Measurements from ENCODE around the gene TEX14.

Gene TEX14

GRCh38 chr17:58666858-58667267 lies 25.0 kb downstream of the TEX14 start:
- no peak for TF ChIP-seq EZH2phosphoT487 (conservative IDR thresholded peaks at IDR 0.05; ENCODE audit: low read length)
- Histone ChIP-seq H3K9ac (ENCODE audit: low read length) (no peak overlapping the region), H3K4me3 (ENCODE audit: insufficient read depth, low read length, poor library complexity, severe bottlenecking) (no peak overlapping the region), H2AFZ (ENCODE audit: low read depth, low read length, severe bottlenecking) (no peak overlapping the region), H3K27ac (ENCODE audit: low read depth, low read length) (no peak overlapping the region), H3K9me3 (ENCODE audit: insufficient read depth, low read length) (no peaks in the 10 kb centered on the region), H3K9me2 (replicated peaks; ENCODE audit: insufficient read depth, low read length) (no peaks in the 10 kb centered on the region), H3K4me2 (ENCODE audit: low read depth, low read length, poor library complexity, severe bottlenecking) (peak overlapping the region; percentile 17), H3K27me3 (ENCODE audit: low read length) (no peaks in the 10 kb centered on the region), H3K36me3 (ENCODE audit: low read length) (no peaks in the 10 kb centered on the region), H3K79me2 (ENCODE audit: insufficient read depth, low read length) (no peaks in the 10 kb centered on the region), H4K20me1 (ENCODE audit: low read depth, low read length) (no peaks in the 10 kb centered on the region), H3F3A (ENCODE audit: insufficient read depth) (no peaks in the 10 kb centered on the region)

DNA sequence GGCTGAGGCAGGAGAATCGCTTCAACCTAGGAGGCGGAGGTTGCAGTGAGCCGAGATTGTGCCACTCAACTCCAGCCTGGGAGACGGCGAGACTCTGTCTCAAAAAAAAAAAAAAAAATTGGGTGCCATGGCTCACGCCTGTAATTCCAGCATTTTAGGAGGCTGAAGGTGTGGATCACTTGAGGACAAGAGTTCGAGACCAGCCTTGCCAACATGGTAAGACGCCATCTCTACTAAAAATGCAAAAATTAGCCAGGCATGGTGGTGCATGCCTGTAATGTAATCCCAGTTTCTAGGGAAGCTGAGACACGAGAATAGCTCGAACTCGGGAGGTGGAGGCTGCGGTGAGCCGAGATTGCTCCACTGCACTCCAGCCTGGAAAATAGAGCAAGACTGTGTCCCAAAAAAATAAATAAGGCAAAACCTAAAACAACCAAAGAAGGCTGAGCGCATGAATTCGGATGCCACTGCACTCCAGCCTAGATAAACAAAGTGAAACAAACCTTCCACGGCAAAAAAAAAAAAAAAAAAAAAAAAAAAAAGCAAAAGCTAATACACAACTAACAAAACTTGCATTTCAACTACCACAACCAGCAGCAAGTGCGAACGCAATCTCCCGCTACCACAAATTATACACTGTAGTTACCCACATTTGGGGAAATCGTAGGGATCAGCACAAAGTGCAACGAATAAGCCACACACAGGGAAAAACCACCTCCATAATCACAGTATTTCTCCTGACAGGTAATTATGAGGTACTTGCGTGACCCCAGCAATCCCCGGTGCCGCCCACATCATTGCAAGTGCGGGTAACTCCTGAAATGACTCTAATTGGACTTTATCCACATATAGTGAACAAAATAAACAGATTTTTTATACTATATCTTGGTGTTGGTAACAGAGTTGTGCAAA lies 25.6 kb downstream of the TEX14 start:
- H2AFZ ChIP-seq (ENCODE audit: low read depth, low read length, severe bottlenecking), result no peak overlapping the region

GRCh38 chr17:58664302-58664701 lies 27.5 kb downstream of the TEX14 start:
- H2AFZ ChIP-seq (ENCODE audit: low read depth, low read length, severe bottlenecking), result no peak overlapping the region
- no peaks in the 10 kb centered on the region for H3K36me3 ChIP-seq (ENCODE audit: low read length)
- no peak overlapping the region for H3K9ac ChIP-seq (ENCODE audit: low read length)
- no peaks in the 10 kb centered on the region for H3K79me2 ChIP-seq (ENCODE audit: insufficient read depth, low read length)
- no peak for TF ChIP-seq EZH2phosphoT487 (conservative IDR thresholded peaks at IDR 0.05; ENCODE audit: low read length)
- TF ChIP-seq, protein P1, sequence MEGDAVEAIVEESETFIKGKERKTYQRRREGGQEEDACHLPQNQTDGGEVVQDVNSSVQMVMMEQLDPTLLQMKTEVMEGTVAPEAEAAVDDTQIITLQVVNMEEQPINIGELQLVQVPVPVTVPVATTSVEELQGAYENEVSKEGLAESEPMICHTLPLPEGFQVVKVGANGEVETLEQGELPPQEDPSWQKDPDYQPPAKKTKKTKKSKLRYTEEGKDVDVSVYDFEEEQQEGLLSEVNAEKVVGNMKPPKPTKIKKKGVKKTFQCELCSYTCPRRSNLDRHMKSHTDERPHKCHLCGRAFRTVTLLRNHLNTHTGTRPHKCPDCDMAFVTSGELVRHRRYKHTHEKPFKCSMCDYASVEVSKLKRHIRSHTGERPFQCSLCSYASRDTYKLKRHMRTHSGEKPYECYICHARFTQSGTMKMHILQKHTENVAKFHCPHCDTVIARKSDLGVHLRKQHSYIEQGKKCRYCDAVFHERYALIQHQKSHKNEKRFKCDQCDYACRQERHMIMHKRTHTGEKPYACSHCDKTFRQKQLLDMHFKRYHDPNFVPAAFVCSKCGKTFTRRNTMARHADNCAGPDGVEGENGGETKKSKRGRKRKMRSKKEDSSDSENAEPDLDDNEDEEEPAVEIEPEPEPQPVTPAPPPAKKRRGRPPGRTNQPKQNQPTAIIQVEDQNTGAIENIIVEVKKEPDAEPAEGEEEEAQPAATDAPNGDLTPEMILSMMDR (IDR thresholded peaks at IDR 0.05; ENCODE audit: insufficient read depth, low read length, poor library complexity, severe bottlenecking), result no peak
- H3K9me3 ChIP-seq (ENCODE audit: insufficient read depth, low read length), result no peaks in the 10 kb centered on the region
- 0 out of 2 replicates have a peak, but pooled peaks cover under 1% of the 10 kb centered on the region for H3F3A ChIP-seq (ENCODE audit: insufficient read depth)
- no peaks in the 10 kb centered on the region for H3K9me2 ChIP-seq (replicated peaks; ENCODE audit: insufficient read depth, low read length)
- H4K20me1 ChIP-seq (ENCODE audit: low read depth, low read length), result no peaks in the 10 kb centered on the region
- H3K27me3 ChIP-seq (ENCODE audit: low read length), result no peaks in the 10 kb centered on the region
- H3K4me2 ChIP-seq (ENCODE audit: low read depth, low read length, poor library complexity, severe bottlenecking), result no peak overlapping the region
- H3K4me3 ChIP-seq (ENCODE audit: insufficient read depth, low read length, poor library complexity, severe bottlenecking), result no peak overlapping the region
- H3K27ac ChIP-seq (ENCODE audit: low read depth, low read length), result no peak overlapping the region

More for the DNA sequence above, 25.6 kb downstream of the TEX14 start:
- Histone ChIP-seq H4K20me1 (ENCODE audit: low read depth, low read length) (no peaks in the 10 kb centered on the region), H3K4me3 (ENCODE audit: insufficient read depth, low read length, poor library complexity, severe bottlenecking) (no peak overlapping the region), H3K9ac (ENCODE audit: low read length) (no peak overlapping the region), H3K36me3 (ENCODE audit: low read length) (no peaks in the 10 kb centered on the region), H3K79me2 (ENCODE audit: insufficient read depth, low read length) (no peaks in the 10 kb centered on the region), H3K4me2 (ENCODE audit: low read depth, low read length, poor library complexity, severe bottlenecking) (peak overlapping the region; percentile 17), H3K27me3 (ENCODE audit: low read length) (no peaks in the 10 kb centered on the region), H3F3A (ENCODE audit: insufficient read depth) (no peaks in the 10 kb centered on the region), H3K27ac (ENCODE audit: low read depth, low read length) (no peak overlapping the region), H3K9me2 (replicated peaks; ENCODE audit: insufficient read depth, low read length) (no peaks in the 10 kb centered on the region), H3K9me3 (ENCODE audit: insufficient read depth, low read length) (no peaks in the 10 kb centered on the region)
- TF ChIP-seq, protein P1 (IDR thresholded peaks at IDR 0.05; ENCODE audit: insufficient read depth, low read length, poor library complexity, severe bottlenecking), result no peak
- no peak for TF ChIP-seq EZH2phosphoT487 (conservative IDR thresholded peaks at IDR 0.05; ENCODE audit: low read length)

GRCh38 chr17:58661499-58661898 lies 30.3 kb downstream of the TEX14 start:
- Histone ChIP-seq H4K20me1 (ENCODE audit: low read depth, low read length) (no peaks in the 10 kb centered on the region), H3K9ac (ENCODE audit: low read length) (no peak overlapping the region), H3K79me2 (ENCODE audit: insufficient read depth, low read length) (no peaks in the 10 kb centered on the region), H3K9me3 (ENCODE audit: insufficient read depth, low read length) (no peaks in the 10 kb centered on the region), H3K27ac (ENCODE audit: low read depth, low read length) (no peak overlapping the region), H3K4me3 (ENCODE audit: insufficient read depth, low read length, poor library complexity, severe bottlenecking) (no peak overlapping the region), H3K36me3 (ENCODE audit: low read length) (no peaks in the 10 kb centered on the region), H3K4me2 (ENCODE audit: low read depth, low read length, poor library complexity, severe bottlenecking) (no peak overlapping the region), H3K9me2 (replicated peaks; ENCODE audit: insufficient read depth, low read length) (no peaks in the 10 kb centered on the region), H3K27me3 (ENCODE audit: low read length) (no peaks in the 10 kb centered on the region), H3F3A (ENCODE audit: insufficient read depth) (peaks cover 12% of the 10 kb centered on the region), H2AFZ (ENCODE audit: low read depth, low read length, severe bottlenecking) (no peak overlapping the region)
- TF ChIP-seq, protein P1 (IDR thresholded peaks at IDR 0.05; ENCODE audit: insufficient read depth, low read length, poor library complexity, severe bottlenecking), result no peak
- no peak for TF ChIP-seq EZH2phosphoT487 (conservative IDR thresholded peaks at IDR 0.05; ENCODE audit: low read length)

All from SU-DHL-6 (cell line).